IMR-90 (cell line): ENCODE measurements around the gene TVP23C. TPM values are rescaled to one million over a fixed set of nuclear protein-coding genes. Genes with fewer than 3 reads are reported as not detected.
A peak's percentile ranks its signal among the peaks of the same experiment; 100 is the strongest.

Experiments used
- ATAC-seq: fragments of 200-7000 bp; cut with Tn5 transposase; 2 replicates; pipeline ENCODE4 v1.9.1; 2020; ENCODE audit warnings: low read depth, mild to moderate bottlenecking, moderate library complexity
- BruUV-seq: library from RNA; stranded (reverse); fragments of 400-500 nt; replicated peaks from 2 replicates; lab custom pipeline; 2021; lab: Mats Ljungman, UMichigan
- CTCF ChIA-PET: fragments of 300-600 bp; formaldehyde crosslinking; extraction: SDS; loops from one replicate; lab custom pipeline; 2021; ENCODE audit warnings: antibody characterized with exemption; lab: Yijun Ruan, JAX
- POLR2A ChIA-PET: fragments of 300-600 bp; sonication (Branson Sonifier 250); formaldehyde crosslinking; loops from one replicate; lab custom pipeline; 2022; ENCODE audit warnings: antibody characterized with exemption; ENCODE audit not compliant: unreplicated experiment; lab: Charles Lee
- DNase-seq: peaks from one replicate; pipeline ENCODE4 v3.0.0; 2013
- H2AFZ ChIP-seq: replicated peaks from 2 replicates; pipeline ENCODE3; 2013; ENCODE audit warnings: low read length, mild to moderate bottlenecking; ENCODE audit not compliant: poor library complexity
- H2AK5ac ChIP-seq: 2 replicates; pipeline ENCODE4 v1.6.1; 2013; ENCODE audit warnings: low read depth, low read length, inconsistent platforms
- H2AK9ac ChIP-seq: replicated peaks from 2 replicates; pipeline ENCODE3; 2013; ENCODE audit warnings: mild to moderate bottlenecking, low read depth, low read length, moderate library complexity; ENCODE audit not compliant: poor library complexity
- H2BK120ac ChIP-seq: 2 replicates; pipeline ENCODE4 v1.6.1; 2013; ENCODE audit warnings: low read depth, low read length, inconsistent platforms
- H2BK15ac ChIP-seq: 3 replicates; pipeline ENCODE4 v1.6.1; 2013; ENCODE audit warnings: low read depth, low read length, inconsistent platforms
- H2BK20ac ChIP-seq: 2 replicates; pipeline ENCODE4 v1.6.1; 2013; ENCODE audit warnings: low read depth, mild to moderate bottlenecking, inconsistent platforms, low read length, moderate library complexity
- H2BK5ac ChIP-seq: 2 replicates; pipeline ENCODE4 v1.6.1; 2013; ENCODE audit warnings: mild to moderate bottlenecking, low read depth, low read length, inconsistent platforms; ENCODE audit not compliant: poor library complexity, severe bottlenecking
- H3K14ac ChIP-seq: replicated peaks from 2 replicates; pipeline ENCODE4 v1.6.1; 2013; ENCODE audit warnings: low read depth, low read length, inconsistent platforms
- H3K18ac ChIP-seq: 2 replicates; pipeline ENCODE4 v1.6.1; 2013; ENCODE audit warnings: low read depth, low read length, control low read depth
- H3K23ac ChIP-seq: 2 replicates; pipeline ENCODE4 v1.6.1; 2013; ENCODE audit warnings: low read depth, low read length, inconsistent platforms
- H3K27ac ChIP-seq: 2 replicates; pipeline ENCODE4 v1.5.1; 2013; ENCODE audit warnings: mild to moderate bottlenecking, control low read depth, low read length; ENCODE audit not compliant: insufficient read depth
- H3K27me3 ChIP-seq: 2 replicates; pipeline ENCODE4 v1.6.1; 2013; ENCODE audit warnings: low read length; ENCODE audit not compliant: control insufficient read depth, insufficient read depth
- H3K36me3 ChIP-seq: 2 replicates; pipeline ENCODE4 v1.6.1; 2013; ENCODE audit warnings: low read length, mixed read lengths; ENCODE audit not compliant: control insufficient read depth, insufficient read depth
- H3K4ac ChIP-seq: 2 replicates; pipeline ENCODE4 v1.6.1; 2013; ENCODE audit warnings: low read depth, low read length, inconsistent platforms
- H3K4me1 ChIP-seq: 2 replicates; pipeline ENCODE4 v1.6.1; 2013; ENCODE audit warnings: low read length, mixed read lengths; ENCODE audit not compliant: control insufficient read depth, insufficient read depth
- H3K4me2 ChIP-seq: 2 replicates; pipeline ENCODE4 v1.6.1; 2013; ENCODE audit warnings: low read depth, mild to moderate bottlenecking, control low read depth, low read length, moderate library complexity
- H3K4me3 ChIP-seq: 2 replicates; pipeline ENCODE4 v1.5.1; 2013; ENCODE audit warnings: low read depth, mild to moderate bottlenecking, control low read depth, low read length, moderate library complexity; ENCODE audit not compliant: insufficient read depth
- H3K56ac ChIP-seq: 2 replicates; pipeline ENCODE4 v1.6.1; 2013; ENCODE audit warnings: low read length, inconsistent platforms; ENCODE audit not compliant: insufficient read depth; ENCODE audit errors: extremely low read depth
- H3K79me1 ChIP-seq, 2 experiments: 2 replicates each; pipeline ENCODE4 v1.6.1; 2013; ENCODE audit warnings: low read length in 2 of 2, inconsistent platforms in 1 of 2, low read depth in 1 of 2
- H3K9ac ChIP-seq: 2 replicates; pipeline ENCODE4 v1.6.1; 2013; ENCODE audit warnings: low read depth, low read length, control low read depth
- H3K9me1 ChIP-seq: 2 replicates; pipeline ENCODE4 v1.6.1; 2013; ENCODE audit warnings: low read length, inconsistent platforms; ENCODE audit not compliant: insufficient read depth
- H3K9me3 ChIP-seq: 2 replicates; pipeline ENCODE4 v1.6.1; 2013; ENCODE audit warnings: low read length; ENCODE audit not compliant: control insufficient read depth, insufficient read depth
- H4K20me1 ChIP-seq: 2 replicates; pipeline ENCODE4 v1.6.1; 2013; ENCODE audit warnings: low read length, inconsistent platforms; ENCODE audit not compliant: insufficient read depth
- H4K5ac ChIP-seq: 2 replicates; pipeline ENCODE4 v1.6.1; 2013; ENCODE audit warnings: mild to moderate bottlenecking, low read depth, low read length, control low read depth
- H4K8ac ChIP-seq, 2 experiments: 2 replicates each; pipeline ENCODE4 v1.6.1; 2013; ENCODE audit warnings: low read depth in 2 of 2, low read length in 2 of 2, control low read depth in 1 of 2, inconsistent platforms in 1 of 2
- H4K91ac ChIP-seq: 2 replicates; pipeline ENCODE4 v1.6.1; 2013; ENCODE audit warnings: low read depth, low read length, inconsistent platforms; ENCODE audit not compliant: insufficient read depth
- CEBPB ChIP-seq: IDR thresholded peaks from 2 replicates; pipeline ENCODE4 v1.6.1; 2012; ENCODE audit warnings: low read depth, low read length, improper control_type of control experiment
- MAFK ChIP-seq: IDR thresholded peaks from 2 replicates; pipeline ENCODE4 v1.6.1; 2012; ENCODE audit warnings: low read depth, low read length, improper control_type of control experiment
- MAZ ChIP-seq: IDR thresholded peaks from 2 replicates; pipeline ENCODE4 v1.6.1; 2012; ENCODE audit warnings: low read depth, mild to moderate bottlenecking, low read length, improper control_type of control experiment, moderate library complexity, borderline replicate concordance
- NFE2L2 ChIP-seq: fragments of 150-350 bp; IDR thresholded peaks from 2 replicates; pipeline ENCODE4 v1.6.1; 2016; ENCODE audit warnings: low read depth, mild to moderate bottlenecking, low read length
- WGBS, 2 experiments: methylation state at CpG; one replicate each; pipeline versions ENCODE4 v1.1.5 to v1.1.7; 2013; ENCODE audit warnings: missing lambda C conversion rate in 2 of 2; ENCODE audit not compliant: insufficient read length in 1 of 2; ENCODE audit errors: extremely low coverage in 2 of 2; 5-methylcytosine and 5-hydroxymethylcytosine counted together
- dilution Hi-C: fragments of 300-500 bp; cut with HindIII; formaldehyde crosslinking; loops from one replicate; pipeline ENCODE4 v1.14.3; 2018; ENCODE audit warnings: low sequenced_read_pairs; ENCODE audit not compliant: unreplicated experiment
- in situ Hi-C: fragments of 300-500 bp; cut with MboI; formaldehyde crosslinking; loops from 3 replicates; pipeline ENCODE4 v1.14.3; 2019; ENCODE audit warnings: low sequenced_read_pairs, inconsistent platforms, mixed read lengths
- intact Hi-C: fragments of 100-400 bp; cut with micrococcal nuclease; formaldehyde crosslinking; loops from 2 replicates; pipeline ENCODE4 v1.10.0; 2022
- polyA plus RNA-seq, 3 experiments: library from polyadenylated mRNA; depleted of rRNA; stranded (reverse); fragments of >200 nt; gene quantifications; 2 replicates each; pipeline ENCODE4 v1.2.3, GENCODE V29; 2012; ENCODE audit warnings: low replicate concordance in 1 of 3
- total RNA-seq: library from RNA; depleted of rRNA; stranded (reverse); fragments of >200 nt; gene quantifications from 2 replicates; pipeline ENCODE4 v1.2.3, GENCODE V29; 2012

TVP23C gene
- total and polyA plus RNA-seq, 2 of the 4 experiments (the other 2 are of a cell fraction), result 7.5 to 12.0 TPM

- POLR2A ChIA-PET, result interaction anchor here (0.8 to 1.5 kb wide), 2 partner anchors 152 to 195 kb away, joined by 3 to 4 read pairs; no protein-coding TSS in a partner anchor
- in situ Hi-C loops, result no loop called here
- Histone ChIP-seq H3K4me1 (peaks cover 22% of the 10 kb centered on the region), H4K20me1 (no peaks in the 10 kb centered on the region), H3K14ac (peak overlapping the region; percentile 6; the same call in 1 of the 2 replicates), H3K4ac (peak overlapping the region; percentile 89), H4K5ac (peak overlapping the region; percentile 87), H2BK120ac (peak overlapping the region; percentile 88), H3K9ac (no peak overlapping the region), H3K9me3 (peaks cover 3% of the 10 kb centered on the region), H3K79me1 (no peaks in the 10 kb centered on the region), H2AK5ac (peak overlapping the region; percentile 51), H3K56ac (0 out of 2 replicates have a peak overlapping the region, but pooled peaks have one; percentile 32), H3K36me3 (peaks cover 3% of the 10 kb centered on the region; the same call in 1 of the 2 replicates), H4K8ac (peak overlapping the region; percentile 4 to 73; a peak in 2 of 4 replicates), H4K91ac (peak overlapping the region; percentile 82), H3K23ac (peak overlapping the region; percentile 47; the same call in 1 of the 2 replicates), H3K27me3 (no peaks in the 10 kb centered on the region), H2BK5ac (peak overlapping the region; percentile 12), H2BK20ac (peak overlapping the region; percentile 90), H3K4me2 (no peak overlapping the region; the same call in 1 of the 2 replicates), H3K18ac (peak overlapping the region; percentile 85), H2AFZ (peak overlapping the region; percentile 83), H3K27ac (peak overlapping the region; percentile 66), H2AK9ac (peak overlapping the region; percentile 70), H3K9me1 (peaks cover 18% of the 10 kb centered on the region; the same call in 1 of the 2 replicates), H2BK15ac (peak overlapping the region; percentile 18; the same call in 2 of the 3 replicates), H3K4me3 (no peak overlapping the region)
- dilution Hi-C loops, result no loop called here
- ATAC-seq (peak; percentile 2; the same call in 1 of the 2 replicates), DNase-seq (no peak)
- CTCF ChIA-PET, result interaction anchor here (0.6 to 2.3 kb wide), 9 partner anchors 18 to 993 kb away, joined by 3 to 11 read pairs (median 4); no protein-coding TSS in a partner anchor
- no TSS peak for BruUV-seq
- TF ChIP-seq MAZ (peak; percentile 9; the same call in 1 of the 2 replicates), MAFK (no peak), CEBPB (no peak), NFE2L2 (no peak)
- WGBS, 2 experiments, result 10% methylated on average over 2 of the region's 7 CpGs; no CpG with 5 or more reads in 1 of the 2 experiments
- intact Hi-C loops, result loop anchor here (1.0 to 5.0 kb wide), 4 partner anchors 23 to 960 kb away; partner anchors contain the start of gene TRPV2
Measured at GRCh38 chr17:15457723-15458094, 105.6 kb downstream of the TVP23C start.
